Right lobe of liver (tissue), 6 donors: ENCODE data around the gene C3orf80. TPM values are rescaled to one million over a fixed set of nuclear protein-coding genes. Genes with fewer than 3 reads are reported as not detected.

Experiments
- ATAC-seq, 4 donors: fragments of 200-7000 bp; cut with Tn5 transposase; one replicate each; pipeline ENCODE4 v1.9.1; 2020; ENCODE audit warnings: mild to moderate bottlenecking in 4 of 4, moderate library complexity in 4 of 4
- DNase-seq, 3 donors: peaks; one replicate each; pipeline ENCODE4 v3.0.0-alpha.2; 2020
- H3K27ac ChIP-seq, 3 donors: fragments of 200-600 bp; one replicate each; pipeline ENCODE4 v1.8.0; 2022
- H3K27me3 ChIP-seq, 2 donors: fragments of 200-600 bp; one replicate each; pipeline ENCODE4 v1.8.0; 2022
- H3K36me3 ChIP-seq, 4 donors: fragments of 200-600 bp; sonication (generic) in 1 of 4; one replicate each; pipeline versions ENCODE4 v1.5.1 to v1.8.0; 2017 to 2022; ENCODE audit warnings: control low read depth in 1 of 4
- H3K4me1 ChIP-seq, 4 donors: fragments of 200-600 bp; sonication (generic) in 1 of 4; one replicate each; pipeline versions ENCODE4 v1.5.1 to v1.8.0; 2017 to 2022; ENCODE audit warnings: control low read depth in 1 of 4
- H3K4me3 ChIP-seq, 3 donors: fragments of 200-600 bp; one replicate each; pipeline ENCODE4 v1.8.0; 2022
- H3K9me3 ChIP-seq, 4 donors: fragments of 200-600 bp; sonication (generic) in 1 of 4; one replicate each; pipeline versions ENCODE4 v1.5.1 to v1.8.0; 2017 to 2022; ENCODE audit warnings: control low read depth in 1 of 4
- CTCF ChIP-seq, 4 donors: fragments of 200-600 bp in 3 of 4; fragments of 450-650 bp in 1 of 4; IDR thresholded peaks; one replicate each; pipeline versions ENCODE4 v1.5.1 to v1.8.0; 2016 to 2022; ENCODE audit warnings: antibody characterized with exemption in 4 of 4, mild to moderate bottlenecking in 2 of 4
- POLR2A ChIP-seq: fragments of 450-650 bp; IDR thresholded peaks from one replicate; pipeline ENCODE4 v1.6.1; 2017; ENCODE audit warnings: antibody characterized with exemption, mild to moderate bottlenecking
- WGBS: methylation state at CpG from one replicate; pipeline ENCODE4 v1.1.6; 2018; ENCODE audit warnings: low coverage, low lambda C conversion rate; ENCODE audit not compliant: insufficient coverage; ENCODE audit errors: missing lambda C conversion rate; 5-methylcytosine and 5-hydroxymethylcytosine counted together
- intact Hi-C, 2 donors: fragments of 100-400 bp; cut with DNase I; formaldehyde crosslinking; loops; one replicate each; pipeline versions ENCODE4 v1.11.2 to v1.14.1; 2022
- total RNA-seq, 6 experiments: library from RNA; depleted of rRNA in 2 of 6; stranded (reverse); fragments of >200 nt in 2 of 6; fragmentation: NEBNext Ultra II Directional in 3 of 6; extraction: Animal tissue kit (Norgen Biotek cat#: 25700) in 3 of 6; gene quantifications; one replicate each; pipeline versions ENCODE4 v1.1.0 to v1.2.4, GENCODE V29; 2016 to 2023
- donor health status: DM: no; HTN: yes; CAD: no.
- donor health status: DM: no; HTN: no; CAD: no.
- donor health status: DM: no; HTN: no; CAD: no.
- donor health status: DM: no; HTN: yes; CAD: no.
- donor health status: DM: no; HTN: yes; CAD: no.

Gene C3orf80
- total RNA-seq, 6 experiments from 2014 or later: 0.07 to 1.2 (median 0.88) TPM; not detected in 1

- intact Hi-C loops: no loop called here
- H3K27ac ChIP-seq: no peak overlapping the region
- DNase-seq: no peak
- H3K4me1 ChIP-seq: no peaks in the 10 kb centered on the region
- H3K9me3 ChIP-seq: no peaks in the 10 kb centered on the region
- H3K27me3 ChIP-seq: no peaks in the 10 kb centered on the region
- no peak overlapping the region for H3K4me3 ChIP-seq
- H3K36me3 ChIP-seq: no peaks in the 10 kb centered on the region
- no peak for ATAC-seq
- 26% methylated on average over 11 of the region's 11 CpGs for whole genome bisulfite sequencing
- TF ChIP-seq CTCF (IDR thresholded peaks at IDR 0.05) (no peak), POLR2A (no peak)
Measured at GRCh38 chr3:160180581-160181216, 44.5 kb upstream of the C3orf80 start.

GRCh38 chr3:160183345-160184076 lies 41.7 kb upstream of the C3orf80 start:
- no peak for ATAC-seq
- Histone ChIP-seq H3K4me1 (no peaks in the 10 kb centered on the region), H3K36me3 (no peaks in the 10 kb centered on the region), H3K4me3 (no peak overlapping the region), H3K27ac (no peak overlapping the region), H3K27me3 (no peaks in the 10 kb centered on the region), H3K9me3 (no peaks in the 10 kb centered on the region)
- intact Hi-C loops: no loop called here
- no peak for DNase-seq
- 53% methylated on average over 4 of the region's 4 CpGs for WGBS
- TF ChIP-seq CTCF (IDR thresholded peaks at IDR 0.05): no peak
- TF ChIP-seq POLR2A: no peak

GRCh38 chr3:160184655-160185054 lies 40.6 kb upstream of the C3orf80 start:
- DNase-seq (no peak), ATAC-seq (no peak)
- Histone ChIP-seq H3K9me3 (no peaks in the 10 kb centered on the region), H3K4me1 (no peaks in the 10 kb centered on the region), H3K4me3 (no peak overlapping the region), H3K27me3 (no peaks in the 10 kb centered on the region), H3K27ac (no peak overlapping the region), H3K36me3 (no peaks in the 10 kb centered on the region)
- intact Hi-C loops: no loop called here
- WGBS: 56% methylated on average over 3 of the region's 3 CpGs
- no peak for TF ChIP-seq POLR2A
- no peak for TF ChIP-seq CTCF (IDR thresholded peaks at IDR 0.05)

- intact Hi-C loops: no loop called here
- Histone ChIP-seq H3K36me3 (no peaks in the 10 kb centered on the region), H3K9me3 (no peaks in the 10 kb centered on the region), H3K27ac (no peak overlapping the region), H3K27me3 (no peaks in the 10 kb centered on the region), H3K4me3 (no peak overlapping the region), H3K4me1 (no peaks in the 10 kb centered on the region)
- no peak for DNase-seq
- no peak for ATAC-seq
- TF ChIP-seq CTCF (IDR thresholded peaks at IDR 0.05): no peak
- TF ChIP-seq POLR2A: no peak
Measured at GRCh38 chr3:160185751-160186150, 39.5 kb upstream of the C3orf80 start.
